IMR-90 (cell line): Measurements from ENCODE around the gene TBPL1. TPM values are rescaled to one million over a fixed set of nuclear protein-coding genes. Genes with fewer than 3 reads are reported as not detected.

Experiments
- ATAC-seq: fragments of 200-7000 bp; cut with Tn5 transposase; 2 replicates; pipeline ENCODE4 v1.9.1; 2020; ENCODE audit warnings: low read depth, mild to moderate bottlenecking, moderate library complexity
- BruUV-seq: library from RNA; stranded (reverse); fragments of 400-500 nt; replicated peaks from 2 replicates; lab custom pipeline; 2021; lab: Mats Ljungman, UMichigan
- CTCF ChIA-PET: fragments of 300-600 bp; formaldehyde crosslinking; extraction: SDS; loops from one replicate; lab custom pipeline; 2021; ENCODE audit warnings: antibody characterized with exemption; lab: Yijun Ruan, JAX
- POLR2A ChIA-PET: fragments of 300-600 bp; sonication (Branson Sonifier 250); formaldehyde crosslinking; loops from one replicate; lab custom pipeline; 2022; ENCODE audit warnings: antibody characterized with exemption; ENCODE audit not compliant: unreplicated experiment; lab: Charles Lee
- DNase-seq: peaks from one replicate; pipeline ENCODE4 v3.0.0; 2013
- H2AFZ ChIP-seq: replicated peaks from 2 replicates; pipeline ENCODE3; 2013; ENCODE audit warnings: low read length, mild to moderate bottlenecking; ENCODE audit not compliant: poor library complexity
- H2AK5ac ChIP-seq: 2 replicates; pipeline ENCODE4 v1.6.1; 2013; ENCODE audit warnings: low read depth, low read length, inconsistent platforms
- H2AK9ac ChIP-seq: replicated peaks from 2 replicates; pipeline ENCODE3; 2013; ENCODE audit warnings: mild to moderate bottlenecking, low read depth, low read length, moderate library complexity; ENCODE audit not compliant: poor library complexity
- H2BK120ac ChIP-seq: 2 replicates; pipeline ENCODE4 v1.6.1; 2013; ENCODE audit warnings: low read depth, low read length, inconsistent platforms
- H2BK15ac ChIP-seq: 3 replicates; pipeline ENCODE4 v1.6.1; 2013; ENCODE audit warnings: low read depth, low read length, inconsistent platforms
- H2BK20ac ChIP-seq: 2 replicates; pipeline ENCODE4 v1.6.1; 2013; ENCODE audit warnings: low read depth, mild to moderate bottlenecking, inconsistent platforms, low read length, moderate library complexity
- H2BK5ac ChIP-seq: 2 replicates; pipeline ENCODE4 v1.6.1; 2013; ENCODE audit warnings: mild to moderate bottlenecking, low read depth, low read length, inconsistent platforms; ENCODE audit not compliant: poor library complexity, severe bottlenecking
- H3K14ac ChIP-seq: replicated peaks from 2 replicates; pipeline ENCODE4 v1.6.1; 2013; ENCODE audit warnings: low read depth, low read length, inconsistent platforms
- H3K18ac ChIP-seq: 2 replicates; pipeline ENCODE4 v1.6.1; 2013; ENCODE audit warnings: low read depth, low read length, control low read depth
- H3K23ac ChIP-seq: 2 replicates; pipeline ENCODE4 v1.6.1; 2013; ENCODE audit warnings: low read depth, low read length, inconsistent platforms
- H3K27ac ChIP-seq: 2 replicates; pipeline ENCODE4 v1.5.1; 2013; ENCODE audit warnings: mild to moderate bottlenecking, control low read depth, low read length; ENCODE audit not compliant: insufficient read depth
- H3K27me3 ChIP-seq: 2 replicates; pipeline ENCODE4 v1.6.1; 2013; ENCODE audit warnings: low read length; ENCODE audit not compliant: control insufficient read depth, insufficient read depth
- H3K36me3 ChIP-seq: 2 replicates; pipeline ENCODE4 v1.6.1; 2013; ENCODE audit warnings: low read length, mixed read lengths; ENCODE audit not compliant: control insufficient read depth, insufficient read depth
- H3K4ac ChIP-seq: 2 replicates; pipeline ENCODE4 v1.6.1; 2013; ENCODE audit warnings: low read depth, low read length, inconsistent platforms
- H3K4me1 ChIP-seq: 2 replicates; pipeline ENCODE4 v1.6.1; 2013; ENCODE audit warnings: low read length, mixed read lengths; ENCODE audit not compliant: control insufficient read depth, insufficient read depth
- H3K4me2 ChIP-seq: 2 replicates; pipeline ENCODE4 v1.6.1; 2013; ENCODE audit warnings: low read depth, mild to moderate bottlenecking, control low read depth, low read length, moderate library complexity
- H3K4me3 ChIP-seq: 2 replicates; pipeline ENCODE4 v1.5.1; 2013; ENCODE audit warnings: low read depth, mild to moderate bottlenecking, control low read depth, low read length, moderate library complexity; ENCODE audit not compliant: insufficient read depth
- H3K56ac ChIP-seq: 2 replicates; pipeline ENCODE4 v1.6.1; 2013; ENCODE audit warnings: low read length, inconsistent platforms; ENCODE audit not compliant: insufficient read depth; ENCODE audit errors: extremely low read depth
- H3K79me1 ChIP-seq, 2 experiments: 2 replicates each; pipeline ENCODE4 v1.6.1; 2013; ENCODE audit warnings: low read length in 2 of 2, inconsistent platforms in 1 of 2, low read depth in 1 of 2
- H3K9ac ChIP-seq: 2 replicates; pipeline ENCODE4 v1.6.1; 2013; ENCODE audit warnings: low read depth, low read length, control low read depth
- H3K9me1 ChIP-seq: 2 replicates; pipeline ENCODE4 v1.6.1; 2013; ENCODE audit warnings: low read length, inconsistent platforms; ENCODE audit not compliant: insufficient read depth
- H3K9me3 ChIP-seq: 2 replicates; pipeline ENCODE4 v1.6.1; 2013; ENCODE audit warnings: low read length; ENCODE audit not compliant: control insufficient read depth, insufficient read depth
- H4K20me1 ChIP-seq: 2 replicates; pipeline ENCODE4 v1.6.1; 2013; ENCODE audit warnings: low read length, inconsistent platforms; ENCODE audit not compliant: insufficient read depth
- H4K5ac ChIP-seq: 2 replicates; pipeline ENCODE4 v1.6.1; 2013; ENCODE audit warnings: mild to moderate bottlenecking, low read depth, low read length, control low read depth
- H4K8ac ChIP-seq, 2 experiments: 2 replicates each; pipeline ENCODE4 v1.6.1; 2013; ENCODE audit warnings: low read depth in 2 of 2, low read length in 2 of 2, control low read depth in 1 of 2, inconsistent platforms in 1 of 2
- H4K91ac ChIP-seq: 2 replicates; pipeline ENCODE4 v1.6.1; 2013; ENCODE audit warnings: low read depth, low read length, inconsistent platforms; ENCODE audit not compliant: insufficient read depth
- BHLHE40 ChIP-seq: fragments of 150-350 bp; IDR thresholded peaks from 2 replicates; pipeline ENCODE4 v1.6.1; 2016; ENCODE audit warnings: mild to moderate bottlenecking, low read depth, low read length
- CEBPB ChIP-seq: IDR thresholded peaks from 2 replicates; pipeline ENCODE4 v1.6.1; 2012; ENCODE audit warnings: low read depth, low read length, improper control_type of control experiment
- CTCF ChIP-seq: conservative IDR thresholded peaks from 2 replicates; pipeline ENCODE4 v1.5.1; 2012; ENCODE audit warnings: mild to moderate bottlenecking, low read depth, low read length, improper control_type of control experiment
- MAFK ChIP-seq: IDR thresholded peaks from 2 replicates; pipeline ENCODE4 v1.6.1; 2012; ENCODE audit warnings: low read depth, low read length, improper control_type of control experiment
- MXI1 ChIP-seq: IDR thresholded peaks from 2 replicates; pipeline ENCODE4 v1.6.1; 2012; ENCODE audit warnings: low read depth, mild to moderate bottlenecking, low read length, moderate library complexity, borderline replicate concordance
- NFE2L2 ChIP-seq: fragments of 150-350 bp; IDR thresholded peaks from 2 replicates; pipeline ENCODE4 v1.6.1; 2016; ENCODE audit warnings: low read depth, mild to moderate bottlenecking, low read length
- POLR2A ChIP-seq: IDR thresholded peaks from 2 replicates; pipeline ENCODE4 v1.6.1; 2012; ENCODE audit warnings: mild to moderate bottlenecking, low read depth, low read length
- SMC3 ChIP-seq: fragments of 150-350 bp; IDR thresholded peaks from 2 replicates; pipeline ENCODE4 v1.6.1; 2016; ENCODE audit warnings: low read depth, mild to moderate bottlenecking, antibody characterized with exemption, low read length, moderate library complexity
- USF2 ChIP-seq: fragments of 150-350 bp; IDR thresholded peaks from 2 replicates; pipeline ENCODE4 v1.6.1; 2017; ENCODE audit warnings: mild to moderate bottlenecking, antibody characterized with exemption, low read length, low read depth
- WGBS, 2 experiments: methylation state at CpG; one replicate each; pipeline versions ENCODE4 v1.1.5 to v1.1.7; 2013; ENCODE audit warnings: missing lambda C conversion rate in 2 of 2; ENCODE audit not compliant: insufficient read length in 1 of 2; ENCODE audit errors: extremely low coverage in 2 of 2; 5-methylcytosine and 5-hydroxymethylcytosine counted together
- dilution Hi-C: fragments of 300-500 bp; cut with HindIII; formaldehyde crosslinking; loops from one replicate; pipeline ENCODE4 v1.14.3; 2018; ENCODE audit warnings: low sequenced_read_pairs; ENCODE audit not compliant: unreplicated experiment
- in situ Hi-C: fragments of 300-500 bp; cut with MboI; formaldehyde crosslinking; loops from 3 replicates; pipeline ENCODE4 v1.14.3; 2019; ENCODE audit warnings: low sequenced_read_pairs, inconsistent platforms, mixed read lengths
- intact Hi-C: fragments of 100-400 bp; cut with micrococcal nuclease; formaldehyde crosslinking; loops from 2 replicates; pipeline ENCODE4 v1.10.0; 2022
- polyA plus RNA-seq, 3 experiments: library from polyadenylated mRNA; depleted of rRNA; stranded (reverse); fragments of >200 nt; gene quantifications; 2 replicates each; pipeline ENCODE4 v1.2.3, GENCODE V29; 2012; ENCODE audit warnings: low replicate concordance in 1 of 3
- total RNA-seq: library from RNA; depleted of rRNA; stranded (reverse); fragments of >200 nt; gene quantifications from 2 replicates; pipeline ENCODE4 v1.2.3, GENCODE V29; 2012

The TBPL1 gene
- total and polyA plus RNA-seq, 2 of the 4 experiments (the other 2 are of a cell fraction) = 25.6 to 32.5 TPM

- no peak overlapping the region for H3K23ac ChIP-seq
- dilution Hi-C loops = no loop called here
- peaks cover 36 to 74% of the 10 kb centered on the region in 2 experiments for H3K79me1 ChIP-seq
- H3K14ac ChIP-seq = no peak overlapping the region
- no peak overlapping the region for H2AFZ ChIP-seq
- H3K4me3 ChIP-seq = no peak overlapping the region
- H2BK15ac ChIP-seq = no peak overlapping the region
- no peak for DNase-seq
- H3K4ac ChIP-seq = no peak overlapping the region
- no peaks in the 10 kb centered on the region for H3K27me3 ChIP-seq
- peaks cover 46% of the 10 kb centered on the region; the same call in 1 of the 2 replicates for H4K20me1 ChIP-seq
- no peak overlapping the region for H3K18ac ChIP-seq
- no peak overlapping the region for H2AK9ac ChIP-seq
- ChIA-PET POLR2A (no interaction called here), CTCF (no interaction called here)
- H4K8ac ChIP-seq = no peak overlapping the region
- H3K4me1 ChIP-seq = peaks cover 2% of the 10 kb centered on the region
- BruUV-seq = no TSS peak
- no peak overlapping the region for H3K9ac ChIP-seq
- H3K27ac ChIP-seq = no peak overlapping the region
- H3K9me3 ChIP-seq = no peaks in the 10 kb centered on the region
- WGBS, 2 experiments = no CpG with 5 or more reads among the region's 4 CpGs
- no peak overlapping the region for H3K4me2 ChIP-seq
- no peak for TF ChIP-seq CEBPB
- no peak for TF ChIP-seq USF2
- TF ChIP-seq MAFK = no peak
- TF ChIP-seq SMC3 = no peak
- no peak for TF ChIP-seq CTCF
- no peak for TF ChIP-seq NFE2L2
- no peak for TF ChIP-seq BHLHE40
- no peak for TF ChIP-seq POLR2A
- TF ChIP-seq MXI1 = no peak
- intact Hi-C loops = no loop called here
- H2BK5ac ChIP-seq = no peak overlapping the region
- H2AK5ac ChIP-seq = no peak overlapping the region
- H3K36me3 ChIP-seq = no peaks in the 10 kb centered on the region
- ATAC-seq = no peak
- peaks cover 4% of the 10 kb centered on the region for H3K9me1 ChIP-seq
- H2BK20ac ChIP-seq = no peak overlapping the region
- no peak overlapping the region for H4K91ac ChIP-seq
- H2BK120ac ChIP-seq = no peak overlapping the region
- H3K56ac ChIP-seq = no peak overlapping the region
- H4K5ac ChIP-seq = no peak overlapping the region
- in situ Hi-C loops = no loop called here
These were observed 6.8 kb downstream of the TBPL1 start for GRCh38 chr6:133959667-133960368.
